HL-60/S4 treated with phorbol 12-myristate 13-acetate at 8.2 ng/mL for 4 days and 3 days (cell line): ENCODE data around the gene DNAJC30.
"Not testable (repeated sequence)": the region's sequence is repeated elsewhere in the genome, so short reads cannot be mapped to it uniquely, and the experiment has no call there.

Source experiments
- in situ Hi-C: fragments of 300-500 bp; cut with MboI; formaldehyde crosslinking; loops from 2 replicates; pipeline ENCODE4 v1.15.0; 2022; ENCODE audit warnings: low sequenced_read_pairs

DNAJC30 gene

DNA sequence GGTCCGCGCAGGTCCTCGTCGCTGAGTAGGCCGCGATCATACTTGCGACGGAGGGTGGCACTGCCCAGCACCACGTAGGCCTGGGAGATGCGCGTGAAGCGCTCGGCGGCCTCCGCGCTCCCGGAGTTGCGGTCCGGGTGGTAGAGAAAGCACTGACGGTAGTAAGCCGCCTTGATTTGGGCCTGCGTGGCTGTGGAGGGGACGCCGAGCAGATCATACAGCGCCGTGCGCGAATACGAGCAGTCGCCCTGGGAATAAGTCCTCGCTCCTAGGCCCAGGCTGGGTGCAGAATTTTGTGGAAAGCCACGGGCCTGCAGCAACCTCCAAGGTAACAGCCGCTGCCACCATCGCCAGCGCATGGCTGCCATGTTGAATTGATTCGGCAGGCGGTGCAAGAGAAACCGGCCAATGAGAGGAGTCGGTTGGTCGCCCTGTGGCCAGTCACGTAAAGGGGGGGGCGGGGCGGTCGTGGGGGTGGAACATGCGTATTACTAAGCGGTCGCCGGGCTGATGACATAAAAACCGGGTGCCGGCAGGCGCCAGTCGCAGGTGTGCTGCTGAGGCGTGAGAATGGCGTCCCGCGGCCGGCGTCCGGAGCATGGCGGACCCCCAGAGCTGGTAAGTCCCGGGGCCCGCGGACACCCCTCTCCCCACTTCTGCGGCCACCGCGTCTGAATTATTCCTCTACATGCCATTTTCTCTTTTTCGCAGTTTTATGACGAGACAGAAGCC lies at the start of gene DNAJC30, which contains the start of gene BUD23:
Gene DNAJC30, minus strand, starts transcription at position 398 of the 732 bp plus-strand sequence. Its CDS starts 30 bp downstream, at position 368.
Gene BUD23, plus strand, starts transcription at position 542 of the 732 bp plus-strand sequence. Its CDS starts 29 bp downstream, at position 571.
- in situ Hi-C loops = no loop called here

GRCh38 chr7:73732397-73732796 lies 49.1 kb upstream of the DNAJC30 start:
- in situ Hi-C loops = no loop called here

DNA sequence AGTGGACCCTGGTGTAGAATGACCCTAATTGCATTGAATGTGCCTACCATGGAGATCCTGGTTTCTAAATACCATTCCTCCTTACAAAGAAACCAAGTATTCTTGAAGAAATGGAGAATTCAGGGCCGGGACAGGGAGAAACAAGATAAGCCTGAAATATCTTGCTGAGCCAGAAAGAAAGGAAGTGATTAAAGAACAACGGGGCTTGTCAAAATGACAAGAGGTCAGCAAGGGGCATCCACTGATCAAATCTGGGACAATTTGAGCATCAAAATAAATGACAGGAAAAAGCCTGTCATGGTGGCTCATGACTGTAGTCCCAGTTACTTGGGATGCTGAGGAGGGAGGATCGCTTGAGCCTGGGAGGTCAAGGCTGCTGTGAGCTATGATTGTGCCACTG lies 47.2 kb upstream of the DNAJC30 start:
- in situ Hi-C loops = no loop called here

GRCh38 chr7:73728551-73728950 lies 45.3 kb upstream of the DNAJC30 start:
- in situ Hi-C loops = no loop called here

- in situ Hi-C loops = no loop called here
These were observed 44.7 kb upstream of the DNAJC30 start for GRCh38 chr7:73727952-73728351.

DNA sequence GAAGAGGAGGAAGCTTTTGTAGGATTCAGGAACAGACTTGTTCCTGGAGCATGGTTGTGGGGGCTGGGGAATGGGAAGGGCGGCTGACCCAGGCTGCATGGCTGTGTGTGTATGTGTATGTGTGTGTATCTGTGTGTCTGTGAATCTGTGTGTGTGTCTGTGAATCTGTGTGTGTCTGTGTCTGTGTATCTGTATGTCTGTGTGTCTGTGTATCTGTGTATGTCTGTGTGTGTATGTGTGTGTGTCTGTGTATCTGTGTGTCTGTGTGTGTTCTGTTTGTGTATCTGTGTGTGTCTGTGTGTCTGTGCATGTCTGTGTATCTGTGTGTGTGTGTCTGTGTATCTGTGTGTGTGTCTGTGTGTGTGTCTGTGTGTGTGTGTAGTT lies 42.8 kb upstream of the DNAJC30 start:
- in situ Hi-C loops = no loop called here

DNA sequence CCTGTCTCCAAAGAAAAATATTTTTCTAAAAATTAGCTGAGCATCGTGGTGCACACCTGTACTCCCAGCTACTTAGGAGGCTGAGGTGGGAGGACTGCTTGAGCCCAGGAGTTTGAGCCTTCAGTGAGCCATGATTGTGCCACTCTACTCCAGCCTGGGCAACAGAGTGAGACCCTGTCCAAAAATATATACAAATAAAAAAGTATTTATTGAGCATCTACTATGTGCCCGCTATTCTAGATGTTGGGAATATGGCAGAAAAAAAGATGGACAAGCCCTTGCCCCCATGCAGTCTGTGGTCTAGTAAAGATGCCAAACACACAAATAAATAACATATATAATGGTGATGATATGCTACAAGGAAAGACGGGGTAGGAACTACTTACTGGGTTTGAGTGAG lies 40.6 kb upstream of the DNAJC30 start:
- in situ Hi-C loops = no loop called here

DNA sequence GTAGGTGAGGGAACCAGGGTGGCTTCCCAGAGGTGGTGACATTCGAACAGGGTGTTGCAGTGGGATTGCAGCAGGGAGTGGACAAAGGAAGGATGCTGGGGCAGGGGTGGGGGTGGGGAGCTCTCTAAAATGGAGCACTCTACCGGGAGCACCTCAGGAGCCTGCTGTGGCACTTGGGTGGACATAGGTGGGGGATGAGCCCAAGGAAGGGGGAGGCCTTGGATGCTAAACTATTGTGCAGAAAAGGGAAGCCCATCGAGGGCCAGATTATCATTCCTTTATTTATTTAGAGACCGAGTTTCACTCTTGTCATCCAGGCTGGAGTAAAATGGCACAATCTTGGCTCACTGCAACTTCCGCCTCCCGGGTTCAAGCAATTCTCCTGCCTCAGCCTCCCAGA lies 39.5 kb upstream of the DNAJC30 start:
- in situ Hi-C loops = no loop called here

- in situ Hi-C loops = not testable (repeated sequence)
These were observed 38.9 kb upstream of the DNAJC30 start for GRCh38 chr7:73722182-73722581.

DNA sequence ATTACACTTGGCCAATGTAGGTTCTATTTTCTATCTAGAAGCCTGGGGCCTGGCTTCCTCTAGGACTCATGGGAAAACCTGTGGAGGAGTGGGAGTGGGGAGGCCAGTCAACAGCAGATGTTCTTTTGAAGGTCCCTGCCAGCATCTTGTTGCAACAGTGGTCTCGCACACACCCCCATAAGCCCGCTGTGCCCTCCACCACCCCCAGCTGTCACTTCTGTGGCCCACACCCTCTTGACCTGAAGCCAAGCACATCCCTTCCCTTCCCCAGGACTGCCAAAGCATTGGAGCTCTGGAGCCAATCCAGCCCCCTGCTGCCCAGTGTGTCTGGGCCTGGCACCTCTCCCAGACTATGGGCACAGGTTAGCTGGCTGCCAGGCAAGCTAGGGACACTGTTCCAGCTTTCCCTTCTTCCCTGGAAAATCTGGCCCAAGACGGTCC lies 38.1 kb upstream of the DNAJC30 start:
- in situ Hi-C loops = no loop called here

- in situ Hi-C loops = not testable (repeated sequence)
These were observed 37.2 kb upstream of the DNAJC30 start for GRCh38 chr7:73720443-73720842.

DNA sequence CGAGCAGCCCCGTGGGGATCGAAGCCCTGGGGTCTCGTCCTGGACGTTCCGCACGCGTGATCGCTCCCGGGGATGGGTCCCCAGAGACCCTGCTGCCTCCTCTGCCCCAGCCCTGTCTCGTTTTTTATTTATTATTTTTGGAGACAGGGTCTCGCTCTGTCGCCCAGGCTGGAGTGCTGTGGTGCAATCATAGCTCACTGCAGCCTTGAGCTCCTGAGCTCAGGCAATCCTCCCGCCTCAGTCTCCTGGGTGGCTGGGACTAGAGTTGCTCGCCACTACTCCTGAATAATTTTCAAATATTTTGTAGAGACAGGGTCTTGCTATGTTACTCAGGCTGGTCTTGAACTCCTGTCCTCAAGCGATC lies 36.5 kb upstream of the DNAJC30 start:
- in situ Hi-C loops = loop anchor here (10.0 kb wide), 1 partner anchor 115 kb away; no protein-coding TSS in a partner anchor

DNA sequence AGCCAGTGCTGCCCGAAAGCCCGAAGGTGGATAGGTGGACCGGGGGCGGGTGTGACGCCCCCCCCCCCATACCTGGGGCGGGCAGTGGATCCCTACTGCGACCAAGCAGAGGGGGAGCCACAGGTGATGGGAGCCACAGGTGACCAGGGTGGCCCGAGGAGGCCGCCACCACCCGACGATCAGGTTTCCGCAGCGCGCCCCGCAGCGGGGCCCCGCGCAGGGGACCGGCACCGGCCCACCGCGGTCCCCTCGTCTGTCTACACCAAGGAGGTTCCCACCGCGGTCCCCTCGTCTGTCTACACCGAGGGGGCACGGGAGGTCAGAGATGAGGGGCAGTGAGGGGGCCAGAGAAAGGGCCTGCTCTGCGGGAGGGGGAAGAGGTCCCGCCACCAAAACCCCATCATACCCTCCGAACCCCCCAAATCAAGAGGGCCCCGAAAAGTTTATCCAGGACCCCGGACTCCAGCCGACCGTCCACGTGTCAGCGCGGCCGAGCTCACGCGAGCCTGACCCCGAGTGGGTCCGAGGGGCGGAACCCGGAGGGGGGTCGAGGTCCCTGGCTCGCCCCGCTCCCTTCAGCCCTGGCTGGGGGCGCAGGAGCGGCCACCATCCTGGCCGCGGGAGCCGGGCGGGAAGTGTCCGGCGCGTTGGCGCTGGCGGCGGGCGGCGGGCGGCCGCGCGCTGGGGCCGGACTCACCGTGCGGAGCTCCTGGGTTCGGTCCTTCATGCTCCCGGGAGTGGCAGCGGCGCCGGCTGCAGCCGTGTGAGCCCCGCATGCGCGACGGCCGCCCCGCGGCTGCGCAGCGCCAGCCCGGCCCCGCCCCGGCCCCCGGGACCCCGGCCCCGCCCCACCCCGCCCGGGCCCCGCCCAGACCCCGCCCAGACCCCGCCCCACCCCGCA lies 35.9 kb upstream of the DNAJC30 start, which contains the start of gene STX1A:
Gene STX1A, minus strand, starts transcription at position 765 of the 901 bp plus-strand sequence. Its CDS starts 38 bp downstream, at position 727.
- in situ Hi-C loops = loop anchor here (10.0 kb wide), 1 partner anchor 114 kb away; no protein-coding TSS in a partner anchor

DNA sequence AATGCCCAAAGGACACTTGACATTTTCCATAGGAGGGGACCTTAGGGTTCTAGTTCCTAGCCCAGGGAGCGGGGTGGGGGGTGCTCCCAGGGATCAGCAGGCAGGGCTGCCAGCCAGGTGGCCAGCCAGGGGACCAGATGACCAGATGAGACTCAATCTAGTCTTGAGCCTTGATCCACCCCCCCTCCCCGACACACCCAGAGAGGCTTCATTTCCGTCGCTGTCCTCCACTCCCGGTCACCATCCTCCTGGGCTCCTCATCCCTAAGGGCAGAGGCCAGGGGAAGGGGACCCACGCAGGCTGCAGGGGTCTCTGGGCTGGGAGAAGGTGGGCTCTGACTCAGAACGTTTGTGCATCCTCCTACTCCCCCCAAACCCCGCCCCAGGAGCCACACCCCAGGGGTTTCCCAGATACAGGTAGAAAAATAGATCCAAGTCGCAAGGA lies 35.2 kb upstream of the DNAJC30 start:
- in situ Hi-C loops = loop anchor here (10.0 kb wide), 1 partner anchor 114 kb away; no protein-coding TSS in a partner anchor

- in situ Hi-C loops = loop anchor here (10.0 kb wide), 1 partner anchor 113 kb away; no protein-coding TSS in a partner anchor
These were observed 34.7 kb upstream of the DNAJC30 start for GRCh38 chr7:73717991-73718405.

DNA sequence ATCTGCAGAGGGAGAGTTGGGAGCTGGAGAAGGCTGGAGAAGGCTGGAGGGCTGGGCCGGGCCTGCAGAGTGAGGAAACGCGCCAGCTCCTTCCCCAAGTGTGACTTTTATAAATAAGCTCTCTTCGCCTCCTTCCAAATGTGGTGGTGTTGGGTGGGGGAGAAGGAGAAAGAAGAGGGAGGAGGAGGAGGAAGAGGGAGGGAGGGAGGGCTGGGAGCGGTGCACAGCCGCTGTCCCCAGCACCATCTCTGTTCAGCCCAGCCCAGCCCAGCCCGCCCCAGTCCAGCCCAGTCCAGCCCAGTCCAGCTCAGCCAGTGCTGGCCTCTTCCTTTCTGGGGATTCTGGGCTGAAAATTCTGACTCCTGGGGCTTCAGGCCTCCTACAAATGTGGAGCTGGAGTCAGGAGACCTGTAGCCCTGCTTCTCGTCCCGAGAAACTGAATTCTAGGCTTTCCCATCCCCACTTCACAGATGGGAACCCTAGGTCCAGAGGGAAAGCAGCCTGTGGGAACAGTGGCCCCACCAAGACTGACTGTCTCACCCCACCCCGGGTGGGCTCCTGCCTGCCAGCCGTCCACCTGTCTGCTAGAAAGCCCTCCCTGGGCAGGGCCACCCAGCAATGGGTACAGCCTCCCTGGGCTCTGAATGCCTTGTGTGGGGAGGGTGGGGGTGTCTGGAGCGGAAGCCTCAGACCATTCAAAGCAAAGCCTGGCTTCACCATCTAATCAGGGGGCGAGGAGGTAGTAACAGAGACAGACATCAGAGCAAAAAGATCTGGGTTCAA lies 34.0 kb upstream of the DNAJC30 start:
- in situ Hi-C loops = loop anchor here (10.0 kb wide), 1 partner anchor 112 kb away; no protein-coding TSS in a partner anchor

DNA sequence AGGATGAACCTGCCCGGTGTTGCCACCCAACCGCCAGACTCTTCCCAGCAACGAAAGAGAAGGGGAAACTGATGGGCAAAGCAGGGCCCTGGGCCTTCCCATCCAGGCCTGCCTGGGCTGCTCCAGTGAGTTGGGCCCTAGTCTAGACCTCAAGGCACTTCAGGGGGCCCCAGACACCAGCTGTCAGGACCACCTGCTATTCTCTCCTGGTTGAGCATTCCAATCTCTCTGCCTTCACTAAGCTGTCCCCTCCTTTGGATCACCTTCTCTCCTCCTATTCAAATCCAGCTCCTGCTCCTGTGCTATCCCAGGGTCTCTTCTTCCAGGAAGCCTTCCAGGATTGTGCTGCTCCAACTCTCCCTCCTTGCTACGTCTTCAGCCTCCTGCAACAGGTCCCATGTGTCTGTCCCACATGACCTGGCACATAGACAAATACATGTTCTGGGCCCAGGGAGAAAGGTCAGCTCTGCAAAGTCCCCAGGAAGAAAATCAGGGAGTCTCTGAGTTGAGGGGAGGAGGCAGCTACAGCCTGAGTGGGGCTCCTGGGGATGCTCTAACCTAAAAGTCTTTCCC lies 33.2 kb upstream of the DNAJC30 start:
- in situ Hi-C loops = loop anchor here (10.0 kb wide), 1 partner anchor 112 kb away; no protein-coding TSS in a partner anchor

- in situ Hi-C loops = loop anchor here (10.0 kb wide), 1 partner anchor 111 kb away; no protein-coding TSS in a partner anchor
These were observed 32.5 kb upstream of the DNAJC30 start for GRCh38 chr7:73715648-73716317.

GRCh38 chr7:73713319-73713718 lies 30.1 kb upstream of the DNAJC30 start:
- in situ Hi-C loops = loop anchor here (10.0 kb wide), 1 partner anchor 109 kb away; no protein-coding TSS in a partner anchor
